Thyroid gland (tissue), 4 donors: Measurements from ENCODE around the gene HOXD3. TPM values are rescaled to one million over a fixed set of nuclear protein-coding genes. Genes with fewer than 3 reads are reported as not detected.

Experiments
- DNase-seq, 2 donors: peaks; one replicate each; pipeline ENCODE4 v3.0.0-alpha.2; 2019
- H3K27ac ChIP-seq, 3 donors: fragments of 200-600 bp; sonication (generic); 1 replicate in 2 of 3; 2 replicates in 1 of 3; pipeline ENCODE4 v1.5.1; 2016 to 2019; ENCODE audit warnings: mild to moderate bottlenecking in 1 of 3, moderate library complexity in 1 of 3
- H3K27me3 ChIP-seq: fragments of 200-600 bp; sonication (generic); one replicate; pipeline ENCODE4 v1.5.1; 2019
- H3K36me3 ChIP-seq, 2 donors: fragments of 200-600 bp; sonication (generic); one replicate each; pipeline ENCODE4 v1.5.1; 2016 to 2019
- H3K4me1 ChIP-seq, 2 donors: fragments of 200-600 bp; sonication (generic); one replicate each; pipeline ENCODE4 v1.5.1; 2017 to 2019
- H3K4me3 ChIP-seq, 3 donors: fragments of 200-600 bp; sonication (generic); replicated peaks in 1 of 3; 1 replicate in 2 of 3; 2 replicates in 1 of 3; pipeline ENCODE4 v1.5.1; 2016; ENCODE audit warnings: mild to moderate bottlenecking in 1 of 3
- H3K9me3 ChIP-seq: fragments of 200-600 bp; sonication (generic); one replicate; pipeline ENCODE4 v1.5.1; 2017
- CTCF ChIP-seq, 6 experiments: fragments of 200-600 bp in 3 of 6; fragments of 450-650 bp in 3 of 6; sonication (generic) in 3 of 6; IDR thresholded peaks; one replicate each; pipeline ENCODE4 v1.5.1; 2016 to 2019; ENCODE audit warnings: antibody characterized with exemption in 6 of 6, mild to moderate bottlenecking in 2 of 6, inconsistent platforms in 1 of 6, moderate library complexity in 1 of 6
- POLR2A ChIP-seq, 2 donors: fragments of 450-650 bp; IDR thresholded peaks; one replicate each; pipeline ENCODE4 v1.6.1; 2017; ENCODE audit warnings: antibody characterized with exemption in 2 of 2, mild to moderate bottlenecking in 2 of 2, moderate library complexity in 1 of 2
- WGBS, 2 donors: methylation state at CpG; one replicate each; pipeline ENCODE4 v1.1.5; 2017; 5-methylcytosine and 5-hydroxymethylcytosine counted together
- intact Hi-C: fragments of 100-400 bp; cut with DNase I; formaldehyde crosslinking; loops from one replicate; pipeline ENCODE4 v1.15.1; 2023
- total RNA-seq, 4 donors: library from RNA; depleted of rRNA; stranded (reverse); fragments of >200 nt; gene quantifications; one replicate each; pipeline ENCODE4 v1.2.3, GENCODE V29; 2016

The HOXD3 gene
- total RNA-seq, 4 donors from 2014 or later = 0.75 to 5.0 (median 3.1) TPM

- H3K27ac ChIP-seq = peak overlapping the region in 1 of 3 donors; percentile 51
- WGBS, 2 donors = 16 to 23% methylated on average over 32 to 33 of the region's 34 CpGs
- DNase-seq = no peak
- H3K36me3 ChIP-seq = no peaks in the 10 kb centered on the region
- peaks cover 79% of the 10 kb centered on the region for H3K27me3 ChIP-seq
- H3K9me3 ChIP-seq = no peaks in the 10 kb centered on the region
- peaks cover 1 to 18% of the 10 kb centered on the region in 2 donors for H3K4me1 ChIP-seq
- intact Hi-C loops = loop anchor here (10.0 kb wide), 1 partner anchor 1020 kb away; no protein-coding TSS in a partner anchor
- no peak for TF ChIP-seq CTCF (IDR thresholded peaks at IDR 0.05)
- TF ChIP-seq POLR2A (IDR thresholded peaks at IDR 0.05) = no peak
- H3K4me3 ChIP-seq = no peak overlapping the region
Observed at GRCh38 chr2:176124110-176124946, 32.8 kb upstream of the HOXD3 start.

DNA sequence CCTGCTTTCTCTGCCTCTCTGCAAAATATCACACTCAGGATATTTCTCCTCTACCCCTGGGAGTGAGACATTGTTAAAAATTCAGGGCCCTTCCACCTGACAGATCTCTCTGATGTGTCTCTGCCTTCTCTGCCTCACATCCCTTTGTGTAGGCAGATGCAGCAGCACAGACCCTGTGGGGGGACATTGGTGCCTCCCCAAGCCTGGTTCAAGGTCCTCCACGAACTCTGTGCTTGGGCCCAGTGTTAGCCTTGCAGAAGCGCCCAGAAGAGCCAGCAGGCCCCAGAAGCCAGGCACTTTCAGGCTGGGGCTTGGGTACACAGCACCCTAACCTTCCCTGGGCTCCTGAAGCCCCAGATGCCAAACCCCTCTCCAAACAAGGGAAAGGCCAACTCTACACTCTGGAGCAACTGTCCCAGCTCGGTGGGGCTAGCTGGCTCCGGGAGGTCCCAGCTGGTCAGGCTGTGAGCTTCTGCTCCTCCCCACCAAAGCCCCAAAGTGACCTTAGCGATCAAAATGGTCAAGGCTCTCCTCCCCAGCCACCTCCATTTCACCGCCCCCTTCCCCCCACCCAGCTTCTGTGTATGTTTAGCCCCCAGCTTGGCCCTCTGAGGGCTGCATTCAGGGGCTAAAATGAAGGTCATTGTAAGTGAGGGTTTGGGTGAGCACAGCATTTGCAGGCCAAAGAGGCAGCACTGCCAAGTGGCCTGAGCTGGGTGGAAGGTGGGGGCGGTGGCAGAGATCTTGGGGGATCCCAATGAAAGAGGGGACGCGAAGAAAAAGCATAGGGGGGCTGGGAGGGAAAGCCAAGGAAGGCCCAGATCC lies 31.9 kb upstream of the HOXD3 start:
- H3K4me1 ChIP-seq = peaks cover 5 to 24% of the 10 kb centered on the region in 2 donors
- H3K27ac ChIP-seq = no peak overlapping the region
- peaks cover 75% of the 10 kb centered on the region for H3K27me3 ChIP-seq
- H3K36me3 ChIP-seq = no peaks in the 10 kb centered on the region
- H3K4me3 ChIP-seq = no peak overlapping the region
- H3K9me3 ChIP-seq = no peaks in the 10 kb centered on the region
- TF ChIP-seq CTCF (IDR thresholded peaks at IDR 0.05) = no peak
- no peak for TF ChIP-seq POLR2A (IDR thresholded peaks at IDR 0.05)
- intact Hi-C loops = loop anchor here (5.0 to 10.0 kb wide), 3 partner anchors 432 to 1020 kb away; no protein-coding TSS in a partner anchor
- no peak for DNase-seq
- 30% methylated on average over 8 to 9 of the region's 9 CpGs for WGBS, 2 donors

GRCh38 chr2:176125772-176126054 lies 31.4 kb upstream of the HOXD3 start:
- Histone ChIP-seq H3K9me3 (no peaks in the 10 kb centered on the region), H3K4me1 (peaks cover 5 to 30% of the 10 kb centered on the region in 2 donors), H3K27me3 (peaks cover 75% of the 10 kb centered on the region), H3K27ac (no peak overlapping the region), H3K36me3 (no peaks in the 10 kb centered on the region), H3K4me3 (no peak overlapping the region)
- DNase-seq = no peak
- TF ChIP-seq CTCF (IDR thresholded peaks at IDR 0.05) (no peak), POLR2A (IDR thresholded peaks at IDR 0.05) (no peak)
- intact Hi-C loops = loop anchor here (5.0 to 10.0 kb wide), 3 partner anchors 432 to 1019 kb away; no protein-coding TSS in a partner anchor
- 24 to 37% methylated on average over 6 of the region's 6 CpGs for WGBS, 2 donors

DNA sequence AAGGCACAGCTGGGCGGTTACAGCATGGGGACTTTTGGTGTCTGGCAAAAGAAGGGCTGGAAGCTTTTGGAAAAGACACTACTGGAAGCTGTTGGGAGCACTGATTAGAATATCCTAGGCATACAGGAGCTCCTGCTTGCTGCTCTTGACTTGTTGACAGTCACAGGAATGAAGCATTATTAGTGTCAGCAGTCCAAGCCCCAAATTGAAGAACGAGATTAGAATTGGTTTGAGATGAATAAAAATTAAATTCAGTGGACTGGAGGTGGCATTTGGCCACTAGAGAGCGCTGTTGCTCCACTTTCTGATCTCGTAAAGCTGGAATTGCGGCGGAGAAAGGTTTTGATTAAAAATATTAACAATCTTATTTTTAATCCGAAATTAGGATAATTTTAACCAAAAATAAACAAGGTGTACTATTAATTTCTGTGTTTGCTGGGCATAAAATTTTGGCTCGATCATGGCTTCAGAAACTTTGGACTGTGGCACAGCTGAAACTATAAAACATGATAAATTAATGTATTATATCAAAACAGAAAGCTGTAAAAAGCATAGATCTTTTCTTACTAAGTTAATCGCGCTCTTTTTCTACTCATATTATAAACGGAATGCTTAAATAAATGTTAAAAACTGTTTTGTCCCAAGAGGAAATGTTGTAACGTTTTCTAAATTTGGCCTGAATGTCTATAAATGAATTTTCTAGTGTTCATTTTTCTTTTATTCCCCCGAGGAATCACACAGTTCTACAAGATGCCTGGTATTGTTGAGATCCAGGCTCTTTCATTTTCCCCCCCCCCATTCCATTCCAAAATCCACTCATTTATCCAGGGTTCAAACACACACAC lies 30.0 kb upstream of the HOXD3 start:
- Histone ChIP-seq H3K27ac (no peak overlapping the region), H3K36me3 (no peaks in the 10 kb centered on the region), H3K27me3 (peaks cover 70% of the 10 kb centered on the region), H3K4me3 (no peak overlapping the region), H3K9me3 (no peaks in the 10 kb centered on the region), H3K4me1 (peaks cover 5 to 28% of the 10 kb centered on the region in 2 donors)
- WGBS, 2 donors = 3 to 6% methylated on average over 13 of the region's 13 CpGs
- TF ChIP-seq POLR2A (IDR thresholded peaks at IDR 0.05) (no peak), CTCF (IDR thresholded peaks at IDR 0.05) (peak; percentile 72 to 88 (median 80))
- intact Hi-C loops = loop anchor here (5.0 to 10.0 kb wide), 3 partner anchors 430 to 1018 kb away; no protein-coding TSS in a partner anchor
- DNase-seq = peak; percentile 68 to 73
